ENCODE measurements around the gene THRB.

The THRB gene

GRCh38 chr3:24133942-24134341 is 360.7 kb downstream of the THRB start:
- no peak overlapping the region for H3K27ac ChIP-seq (ENCODE audit: extremely low read depth, low read depth, low read length)
- ChIA-PET CTCF (no interaction called here), POLR2A (no interaction called here)
- no peak overlapping the region for H3K4me3 ChIP-seq (ENCODE audit: low read depth, low read length)
- TF ChIP-seq WT1 (tag by site-specific recombination; IDR thresholded peaks at IDR 0.05) (no peak), RBAK (tag by site-specific recombination; IDR thresholded peaks at IDR 0.05) (no peak), SP2 (tag by site-specific recombination; IDR thresholded peaks at IDR 0.05) (no peak), GLIS1 (tag by site-specific recombination; IDR thresholded peaks at IDR 0.05) (no peak), ZNF692 (tag by site-specific recombination; IDR thresholded peaks at IDR 0.05) (no peak), GLI2 (tag by site-specific recombination; IDR thresholded peaks at IDR 0.05; ENCODE audit: borderline replicate concordance, low read depth) (no peak), OVOL3 (tag by site-specific recombination; IDR thresholded peaks at IDR 0.05) (no peak), ZNF19 (tag by site-specific recombination; IDR thresholded peaks at IDR 0.05; ENCODE audit: low read depth) (no peak), ZNF404 (tag by site-specific recombination; IDR thresholded peaks at IDR 0.05) (no peak), ZNF10 (tag by site-specific recombination; IDR thresholded peaks at IDR 0.05) (no peak), REPIN1 (tag by site-specific recombination; IDR thresholded peaks at IDR 0.05; ENCODE audit: low read depth) (no peak), ZNF621 (tag by site-specific recombination; IDR thresholded peaks at IDR 0.05) (no peak)
- H3K4me1 ChIP-seq (ENCODE audit: control insufficient read depth, insufficient read depth, low read length), result no peaks in the 10 kb centered on the region
- H3K9me3 ChIP-seq (ENCODE audit: control insufficient read depth, insufficient read depth, low read depth, low read length), result no peaks in the 10 kb centered on the region
- no peaks in the 10 kb centered on the region for H3K36me3 ChIP-seq (ENCODE audit: control insufficient read depth in 2 of 2, insufficient read depth in 1 of 2, low read length in 2 of 2)

- Histone ChIP-seq H3K27ac (ENCODE audit: extremely low read depth, low read depth, low read length) (no peak overlapping the region), H3K36me3 (ENCODE audit: control insufficient read depth in 2 of 2, insufficient read depth in 1 of 2, low read length in 2 of 2) (no peaks in the 10 kb centered on the region), H3K4me1 (ENCODE audit: control insufficient read depth, insufficient read depth, low read length) (no peaks in the 10 kb centered on the region), H3K9me3 (ENCODE audit: control insufficient read depth, insufficient read depth, low read depth, low read length) (no peaks in the 10 kb centered on the region), H3K4me3 (ENCODE audit: low read depth, low read length) (no peak overlapping the region)
- TF ChIP-seq MYNN (tag by site-specific recombination; IDR thresholded peaks at IDR 0.05; ENCODE audit: borderline replicate concordance) (no peak), GLIS1 (tag by site-specific recombination; IDR thresholded peaks at IDR 0.05) (no peak), PBX3 (CRISPR knock-in tag; IDR thresholded peaks at IDR 0.05) (no peak), PRDM6 (tag by site-specific recombination; IDR thresholded peaks at IDR 0.05) (no peak), ZNF366 (tag by site-specific recombination; conservative IDR thresholded peaks at IDR 0.05) (no peak), SP7 (tag by site-specific recombination; IDR thresholded peaks at IDR 0.05) (no peak), ZFP37 (tag by site-specific recombination; IDR thresholded peaks at IDR 0.05) (no peak), ZNF654 (tag by site-specific recombination; IDR thresholded peaks at IDR 0.05; ENCODE audit: low read depth) (no peak), ZNF155 (tag by site-specific recombination; IDR thresholded peaks at IDR 0.05) (no peak), ZNF513 (tag by site-specific recombination; IDR thresholded peaks at IDR 0.05) (no peak), ZNF121 (tag by site-specific recombination; IDR thresholded peaks at IDR 0.05) (no peak), ZNF530 (tag by site-specific recombination; IDR thresholded peaks at IDR 0.05; ENCODE audit: low read depth) (no peak), ZNF2 (tag by site-specific recombination; IDR thresholded peaks at IDR 0.05) (no peak)
- ChIA-PET POLR2A (no interaction called here), CTCF (no interaction called here)
Measured at GRCh38 chr3:24133436-24133835, 361.2 kb downstream of the THRB start.
